Peyer's patch (tissue), 4 donors: ENCODE measurements around the gene PEF1.
A peak's percentile ranks its signal among the peaks of the same experiment; 100 is the strongest.

Experiments
- POLR2A ChIP-seq, 2 donors: fragments of 450-650 bp; IDR thresholded peaks; one replicate each; pipeline ENCODE4 v1.5.1; 2017; ENCODE audit warnings: antibody characterized with exemption in 2 of 2, mild to moderate bottlenecking in 2 of 2, moderate library complexity in 2 of 2
- TF ChIP-seq, protein P1 (sequence below), 6 experiments: fragments of 450-650 bp in 4 of 6; fragments of 200-600 bp in 2 of 6; sonication (generic) in 1 of 6; IDR thresholded peaks; one replicate each; pipeline ENCODE4 v1.5.1; 2017 to 2019; ENCODE audit warnings: antibody characterized with exemption in 6 of 6, mild to moderate bottlenecking in 3 of 6, moderate library complexity in 1 of 6

DNA sequence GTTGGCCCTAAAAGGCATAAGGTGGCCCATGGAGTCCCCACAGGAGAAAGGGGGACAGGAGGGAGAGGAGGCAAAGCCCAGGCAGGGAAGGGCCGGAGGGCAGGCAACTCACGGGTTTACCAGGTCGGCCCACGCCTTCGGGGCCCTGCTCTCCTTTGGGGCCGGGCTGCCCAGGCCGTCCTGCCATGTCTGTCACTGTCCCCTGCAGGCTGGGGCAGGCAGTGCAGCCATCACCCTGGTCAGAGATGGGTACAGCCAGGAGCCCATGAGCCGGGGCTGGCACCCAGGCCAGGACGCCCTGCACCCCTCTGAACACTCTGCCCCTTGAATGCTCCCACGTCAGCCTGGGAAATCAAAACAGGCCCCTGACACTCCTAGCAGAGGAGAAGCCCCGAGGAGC, 39.3 kb upstream of the PEF1 start:
- TF ChIP-seq POLR2A (IDR thresholded peaks at IDR 0.05): no peak
- TF ChIP-seq, protein P1, sequence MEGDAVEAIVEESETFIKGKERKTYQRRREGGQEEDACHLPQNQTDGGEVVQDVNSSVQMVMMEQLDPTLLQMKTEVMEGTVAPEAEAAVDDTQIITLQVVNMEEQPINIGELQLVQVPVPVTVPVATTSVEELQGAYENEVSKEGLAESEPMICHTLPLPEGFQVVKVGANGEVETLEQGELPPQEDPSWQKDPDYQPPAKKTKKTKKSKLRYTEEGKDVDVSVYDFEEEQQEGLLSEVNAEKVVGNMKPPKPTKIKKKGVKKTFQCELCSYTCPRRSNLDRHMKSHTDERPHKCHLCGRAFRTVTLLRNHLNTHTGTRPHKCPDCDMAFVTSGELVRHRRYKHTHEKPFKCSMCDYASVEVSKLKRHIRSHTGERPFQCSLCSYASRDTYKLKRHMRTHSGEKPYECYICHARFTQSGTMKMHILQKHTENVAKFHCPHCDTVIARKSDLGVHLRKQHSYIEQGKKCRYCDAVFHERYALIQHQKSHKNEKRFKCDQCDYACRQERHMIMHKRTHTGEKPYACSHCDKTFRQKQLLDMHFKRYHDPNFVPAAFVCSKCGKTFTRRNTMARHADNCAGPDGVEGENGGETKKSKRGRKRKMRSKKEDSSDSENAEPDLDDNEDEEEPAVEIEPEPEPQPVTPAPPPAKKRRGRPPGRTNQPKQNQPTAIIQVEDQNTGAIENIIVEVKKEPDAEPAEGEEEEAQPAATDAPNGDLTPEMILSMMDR (IDR thresholded peaks at IDR 0.05): peak in 4 of 6 experiments; percentile 23 to 69 (median 61)
